Hepatocyte (in vitro differentiated cells): ENCODE data around the gene SDK1. TPM values are rescaled to one million over a fixed set of nuclear protein-coding genes. Genes with fewer than 3 reads are reported as not detected.
"Not testable (repeated sequence)": the region's sequence is repeated elsewhere in the genome, so short reads cannot be mapped to it uniquely, and the experiment has no call there.

Source experiments
- DNase-seq: peaks from one replicate; pipeline ENCODE4 v3.0.0-alpha.2; 2016; ENCODE audit warnings: low spot score
- H2AFZ ChIP-seq: fragments of 200-600 bp; sonication (generic); 2 replicates; pipeline ENCODE4 v1.6.0; 2016; ENCODE audit warnings: antibody characterized with exemption, mild to moderate bottlenecking
- H3K27ac ChIP-seq: fragments of 200-600 bp; sonication (generic); 2 replicates; pipeline ENCODE4 v1.5.1; 2016; ENCODE audit warnings: mild to moderate bottlenecking
- H3K27me3 ChIP-seq: fragments of 200-600 bp; sonication (generic); 2 replicates; pipeline ENCODE4 v1.6.1; 2016
- H3K36me3 ChIP-seq: fragments of 200-600 bp; sonication (generic); replicated peaks from 2 replicates; pipeline ENCODE4 v1.5.1; 2016; ENCODE audit warnings: low read depth; ENCODE audit not compliant: insufficient read depth
- H3K4me1 ChIP-seq: fragments of 200-600 bp; sonication (generic); 2 replicates; pipeline ENCODE4 v1.5.1; 2016; ENCODE audit warnings: mild to moderate bottlenecking, moderate library complexity; ENCODE audit not compliant: insufficient read depth
- H3K4me2 ChIP-seq: fragments of 200-600 bp; sonication (generic); 2 replicates; pipeline ENCODE4 v1.6.0; 2016
- H3K4me3 ChIP-seq: fragments of 200-600 bp; sonication (generic); 2 replicates; pipeline ENCODE4 v1.5.1; 2016; ENCODE audit warnings: mild to moderate bottlenecking
- H3K79me2 ChIP-seq: fragments of 200-600 bp; sonication (generic); 2 replicates; pipeline ENCODE4 v1.6.0; 2017; ENCODE audit warnings: mild to moderate bottlenecking
- H3K9me2 ChIP-seq: fragments of 200-600 bp; sonication (generic); replicated peaks from 2 replicates; pipeline ENCODE4 v1.6.0; 2017; ENCODE audit warnings: mild to moderate bottlenecking; ENCODE audit not compliant: insufficient read depth
- H3K9me3 ChIP-seq: fragments of 200-600 bp; sonication (generic); 2 replicates; pipeline ENCODE4 v1.5.1; 2016; ENCODE audit warnings: low read depth, mild to moderate bottlenecking
- H4K20me1 ChIP-seq: fragments of 200-600 bp; sonication (generic); 2 replicates; pipeline ENCODE4 v1.6.0; 2016; ENCODE audit warnings: mild to moderate bottlenecking; ENCODE audit not compliant: insufficient read depth, poor library complexity, severe bottlenecking
- CTCF ChIP-seq: fragments of 200-600 bp; sonication (generic); IDR thresholded peaks from 2 replicates; pipeline ENCODE4 v1.5.1; 2016; ENCODE audit warnings: antibody characterized with exemption, mild to moderate bottlenecking; ENCODE audit not compliant: poor library complexity
- EZH2 ChIP-seq: fragments of 200-600 bp; sonication (generic); IDR thresholded peaks from 2 replicates; pipeline ENCODE4 v1.6.1; 2016; ENCODE audit warnings: antibody characterized with exemption, mild to moderate bottlenecking, borderline replicate concordance
- EZH2phosphoT487 ChIP-seq: fragments of 200-600 bp; sonication (generic); IDR thresholded peaks from one replicate; pipeline ENCODE4 v1.6.1; 2018; ENCODE audit warnings: antibody characterized with exemption, mild to moderate bottlenecking, low read depth, moderate library complexity; ENCODE audit not compliant: unreplicated experiment, severe bottlenecking
- WGBS: methylation state at CpG from one replicate; pipeline ENCODE4 v1.1.6; 2016; ENCODE audit warnings: low lambda C conversion rate; ENCODE audit errors: missing lambda C conversion rate; 5-methylcytosine and 5-hydroxymethylcytosine counted together
- polyA plus RNA-seq: library from polyadenylated mRNA; unstranded; fragments of >200 nt; fragmentation: Nextera tagmentation; extraction: Ambion mirVana; gene quantifications from 2 replicates; pipeline ENCODE4 v1.2.1, GENCODE V29; 2016
- total RNA-seq: library from RNA; depleted of rRNA; stranded (reverse); fragments of >200 nt; gene quantifications from 2 replicates; pipeline ENCODE4 v1.2.3, GENCODE V29; 2014

The SDK1 gene
- total and polyA plus RNA-seq, 2 experiments from 2014 or later = 4.3 to 10.0 TPM

GRCh38 chr7:3961857-3962503, 660.9 kb downstream of the SDK1 start:
- Histone ChIP-seq H3K27me3 (no peaks in the 10 kb centered on the region), H3K4me2 (no peak overlapping the region), H3K4me3 (no peak overlapping the region), H4K20me1 (no peaks in the 10 kb centered on the region), H3K9me3 (no peaks in the 10 kb centered on the region), H3K4me1 (no peaks in the 10 kb centered on the region), H3K9me2 (no peaks in the 10 kb centered on the region), H3K79me2 (no peaks in the 10 kb centered on the region), H3K27ac (no peak overlapping the region), H3K36me3 (no peaks in the 10 kb centered on the region), H2AFZ (no peak overlapping the region)
- DNase-seq = no peak
- TF ChIP-seq EZH2phosphoT487 (no peak), EZH2 (no peak), CTCF (no peak)
- WGBS = 98% methylated on average over 14 of the region's 14 CpGs

- not testable (repeated sequence) for H3K9me3 ChIP-seq, H3K4me2 ChIP-seq, H3K9me2 ChIP-seq, DNase-seq, H3K4me3 ChIP-seq, H3K79me2 ChIP-seq, H3K4me1 ChIP-seq, H3K27ac ChIP-seq, H3K36me3 ChIP-seq, H2AFZ ChIP-seq, H3K27me3 ChIP-seq, H4K20me1 ChIP-seq
- WGBS = 97% methylated on average over 10 of the region's 11 CpGs
These were observed 662.7 kb downstream of the SDK1 start for GRCh38 chr7:3963768-3964167.

- H3K9me3 ChIP-seq = no peaks in the 10 kb centered on the region
- H3K79me2 ChIP-seq = no peaks in the 10 kb centered on the region
- H3K4me1 ChIP-seq = no peaks in the 10 kb centered on the region
- no peak overlapping the region for H3K27ac ChIP-seq
- WGBS = 94% methylated on average over 8 of the region's 8 CpGs
- no peaks in the 10 kb centered on the region for H4K20me1 ChIP-seq
- H3K4me2 ChIP-seq = no peak overlapping the region
- TF ChIP-seq CTCF = no peak
- TF ChIP-seq EZH2phosphoT487 = no peak
- no peak for TF ChIP-seq EZH2
- no peaks in the 10 kb centered on the region for H3K9me2 ChIP-seq
- no peak for DNase-seq
- H3K4me3 ChIP-seq = no peak overlapping the region
- H3K36me3 ChIP-seq = no peaks in the 10 kb centered on the region
- no peaks in the 10 kb centered on the region for H3K27me3 ChIP-seq
- H2AFZ ChIP-seq = no peak overlapping the region
These were observed 664.0 kb downstream of the SDK1 start for GRCh38 chr7:3964980-3965606.

- no peak for DNase-seq
These were observed 664.8 kb downstream of the SDK1 start for GRCh38 chr7:3965794-3966395.

More at GRCh38 chr7:3965794-3966395, 664.8 kb downstream of the SDK1 start:
- WGBS = 87% methylated on average over 15 of the region's 15 CpGs
- Histone ChIP-seq H3K27me3 (no peaks in the 10 kb centered on the region), H2AFZ (no peak overlapping the region), H3K4me3 (no peak overlapping the region), H4K20me1 (no peaks in the 10 kb centered on the region), H3K9me2 (no peaks in the 10 kb centered on the region), H3K9me3 (no peaks in the 10 kb centered on the region), H3K36me3 (no peaks in the 10 kb centered on the region), H3K4me1 (no peaks in the 10 kb centered on the region), H3K4me2 (no peak overlapping the region), H3K79me2 (no peaks in the 10 kb centered on the region), H3K27ac (no peak overlapping the region)
- no peak for TF ChIP-seq EZH2
- no peak for TF ChIP-seq CTCF
- no peak for TF ChIP-seq EZH2phosphoT487
